GM12878 (cell line): ENCODE results near the gene SGIP1. TPM values are rescaled to one million over a fixed set of nuclear protein-coding genes. Genes with fewer than 3 reads are reported as not detected.

Experiments
- ATAC-seq: fragments of 200-7000 bp; cut with Tn5 transposase; 3 replicates; pipeline ENCODE4 v1.9.1; 2020; ENCODE audit warnings: mild to moderate bottlenecking, moderate library complexity
- BruUV-seq: library from RNA; stranded (reverse); fragments of 400-500 nt; replicated peaks from 2 replicates; lab custom pipeline; 2021; lab: Mats Ljungman, UMichigan
- CTCF ChIA-PET: fragments of 300-600 bp; sonication (Branson Sonifier 250); formaldehyde crosslinking; extraction: SDS; loops from one replicate; lab custom pipeline; 2021; ENCODE audit warnings: inconsistent platforms; lab: Yijun Ruan, JAX
- POLR2A ChIA-PET: fragments of 350-600 bp; formaldehyde crosslinking; extraction: SDS; loops from one replicate; lab custom pipeline; 2021; ENCODE audit warnings: inconsistent platforms; lab: Charles Lee
- RAD21 ChIA-PET: fragments of 300-600 bp; sonication (Branson Sonifier 250); formaldehyde crosslinking; loops from one replicate; lab custom pipeline; 2023; ENCODE audit warnings: antibody characterized with exemption; ENCODE audit not compliant: unreplicated experiment; lab: Charles Lee
- SMC1A ChIA-PET: fragments of 300-600 bp; sonication (Branson Sonifier 250); formaldehyde crosslinking; loops from one replicate; lab custom pipeline; 2023; ENCODE audit not compliant: unreplicated experiment, uncharacterized antibody; lab: Charles Lee
- DNase-seq: peaks from one replicate; pipeline ENCODE4 v3.0.0-alpha.2; 2011; ENCODE audit warnings: low read depth, low spot score
- FAIRE-seq: peaks from 3 replicates; lab custom pipeline; 2011; peaks lifted over from hg19 to GRCh38; lab: Jason Lieb, UNC
- H2AFZ ChIP-seq: 2 replicates; pipeline ENCODE4 v1.6.0; 2011; ENCODE audit warnings: low read depth, low read length, control low read depth; ENCODE audit not compliant: control insufficient read depth
- H3K27ac ChIP-seq: 2 replicates; pipeline ENCODE4 v1.5.1; 2011; ENCODE audit warnings: control low read depth; ENCODE audit not compliant: control insufficient read depth, insufficient read depth
- H3K27me3 ChIP-seq, 2 experiments: replicated peaks in 1 of 2; 2 replicates each; pipeline versions ENCODE4 v1.6.0 to v1.6.1; 2011; ENCODE audit warnings: low read length in 1 of 2; ENCODE audit not compliant: control insufficient read depth in 2 of 2, insufficient read depth in 2 of 2
- H3K36me3 ChIP-seq, 2 experiments: 2 replicates each; pipeline ENCODE4 v1.5.1; 2011; ENCODE audit warnings: low read length in 1 of 2; ENCODE audit not compliant: control insufficient read depth in 2 of 2, insufficient read depth in 2 of 2
- H3K4me1 ChIP-seq: 2 replicates; pipeline ENCODE4 v1.6.1; 2011; ENCODE audit warnings: mild to moderate bottlenecking, low read length, moderate library complexity, mixed read lengths; ENCODE audit not compliant: control insufficient read depth, insufficient read depth
- H3K4me2 ChIP-seq: 2 replicates; pipeline ENCODE4 v1.6.0; 2011; ENCODE audit warnings: control low read depth; ENCODE audit not compliant: control insufficient read depth, insufficient read depth
- H3K4me3 ChIP-seq: fragments of 200-600 bp; sonication (generic); 2 replicates; pipeline ENCODE4 v1.5.1; 2016
- H3K79me2 ChIP-seq: 2 replicates; pipeline ENCODE4 v1.6.0; 2011; ENCODE audit warnings: low read length; ENCODE audit not compliant: control insufficient read depth, insufficient read depth
- H3K9ac ChIP-seq: 2 replicates; pipeline ENCODE4 v1.8.0; 2011; ENCODE audit warnings: low read length, control low read depth, mixed read lengths; ENCODE audit not compliant: control insufficient read depth, insufficient read depth
- H3K9me3 ChIP-seq: replicated peaks from 3 replicates; pipeline ENCODE4 v1.5.1; 2011; ENCODE audit warnings: mild to moderate bottlenecking, low read length; ENCODE audit not compliant: control insufficient read depth, insufficient read depth
- H4K20me1 ChIP-seq: 2 replicates; pipeline ENCODE4 v1.6.0; 2011; ENCODE audit not compliant: control insufficient read depth, insufficient read depth
- BCL11A ChIP-seq: IDR thresholded peaks from 2 replicates; pipeline ENCODE4 v1.6.1; 2011; ENCODE audit warnings: low read depth, low read length
- CBFB ChIP-seq: IDR thresholded peaks from 2 replicates; pipeline ENCODE4 v1.6.1; 2016; ENCODE audit warnings: antibody characterized with exemption, low read depth
- IKZF2 ChIP-seq, 2 experiments: fragments of 450-650 bp; IDR thresholded peaks; 2 replicates each; pipeline ENCODE4 v1.6.1; 2017; ENCODE audit warnings: mild to moderate bottlenecking in 2 of 2, moderate library complexity in 2 of 2
- KAT2A ChIP-seq: conservative IDR thresholded peaks from 2 replicates; pipeline ENCODE4 v1.6.1; 2011; ENCODE audit warnings: low read depth, low read length; ENCODE audit not compliant: control insufficient read depth
- KDM1A ChIP-seq: fragments of 200-600 bp; sonication (generic); IDR thresholded peaks from 2 replicates; pipeline ENCODE4 v1.6.1; 2016; ENCODE audit warnings: borderline replicate concordance
- MYC ChIP-seq: IDR thresholded peaks from 2 replicates; pipeline ENCODE4 v1.6.1; 2011; ENCODE audit warnings: mild to moderate bottlenecking, low read length, moderate library complexity, inconsistent platforms; ENCODE audit not compliant: insufficient read depth, insufficient replicate concordance, insufficient read length, severe bottlenecking
- NFYA ChIP-seq: IDR thresholded peaks from 2 replicates; pipeline ENCODE4 v1.6.1; 2011; ENCODE audit warnings: low read depth, mild to moderate bottlenecking, low read length, improper control_type of control experiment, borderline replicate concordance
- SIN3A ChIP-seq: IDR thresholded peaks from 2 replicates; pipeline ENCODE4 v1.6.1; 2012; ENCODE audit warnings: low read depth, low read length, improper control_type of control experiment
- STAT3 ChIP-seq: IDR thresholded peaks from 2 replicates; pipeline ENCODE4 v1.6.1; 2011; ENCODE audit warnings: low read depth, low read length, improper control_type of control experiment
- WGBS: methylation state at CpG from one replicate; pipeline ENCODE4 v1.1.6; 2016; ENCODE audit warnings: low lambda C conversion rate; ENCODE audit not compliant: insufficient replicate concordance, insufficient coverage; ENCODE audit errors: missing lambda C conversion rate; 5-methylcytosine and 5-hydroxymethylcytosine counted together
- in situ Hi-C: fragments of 300-500 bp; cut with MboI; formaldehyde crosslinking; loops from 9 replicates; pipeline ENCODE4 v1.14.3; 2018; ENCODE audit warnings: mixed read lengths
- intact Hi-C: fragments of 100-400 bp; cut with micrococcal nuclease; formaldehyde crosslinking; loops from one replicate; pipeline ENCODE4 v1.14.2; 2022; ENCODE audit not compliant: unreplicated experiment
- polyA plus RNA-seq, 11 experiments: library from polyadenylated mRNA; depleted of rRNA in 4 of 11; unstranded in 6 of 11; stranded (reverse) in 5 of 11; fragments of >200 nt; fragmentation: Nextera tagmentation in 4 of 11; fragmentation: Illumina TruSeq in 1 of 11; extraction: Ambion mirVana in 4 of 11; extraction: Trizol in 1 of 11; gene quantifications; 1 replicate in 1 of 11; 2 replicates in 10 of 11; pipeline versions ENCODE4 v1.2.1 to v1.2.3, GENCODE V29; 2011 to 2016; ENCODE audit warnings: inconsistent platforms in 2 of 11, missing spikeins in 2 of 11, low read depth in 1 of 11
- total RNA-seq, 4 experiments: library from RNA; depleted of rRNA in 3 of 4; stranded (reverse); fragments of >200 nt in 3 of 4; fragmentation: Illumina TruSeq in 1 of 4; extraction: Trizol in 1 of 4; gene quantifications; 2 replicates each; pipeline versions ENCODE4 v1.2.1 to v1.2.3, GENCODE V29; 2013 to 2021
- TF ChIP-seq, protein P1 (sequence below): fragments of 450-650 bp; IDR thresholded peaks from 2 replicates; pipeline ENCODE4 v1.6.1; 2017; ENCODE audit warnings: mild to moderate bottlenecking, moderate library complexity
- TF ChIP-seq, protein P2 (sequence below): IDR thresholded peaks from 2 replicates; pipeline ENCODE4 v1.6.1; 2012; ENCODE audit warnings: improper control_type of control experiment, low read depth, low read length; ENCODE audit not compliant: insufficient replicate concordance

Gene SGIP1
- total and polyA plus RNA-seq, 10 of the 15 experiments (the other 5 are each of a cell fraction or from before 2014, with no cell fraction given) = 0.15 TPM; not detected in 9

DNA sequence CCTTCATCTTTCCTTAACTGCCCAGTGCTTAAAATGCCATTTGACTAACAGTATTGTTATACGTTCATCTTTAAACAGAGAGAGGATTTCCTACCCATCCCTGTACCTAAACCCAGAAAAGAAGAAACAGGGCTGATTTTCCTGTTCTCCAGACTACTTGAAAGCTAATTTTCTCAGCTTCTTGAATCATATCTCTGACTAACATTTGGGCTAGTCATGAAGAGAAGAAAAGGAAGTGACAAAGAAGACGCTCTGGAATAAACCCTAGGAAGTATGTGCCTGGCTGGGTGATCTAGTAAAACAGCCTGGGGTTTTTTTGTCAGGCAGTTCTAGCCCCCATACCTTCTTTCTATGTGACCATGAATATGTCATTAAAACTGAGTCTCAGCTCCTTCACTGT is 44.8 kb upstream of the SGIP1 start:
- TF ChIP-seq KDM1A = no peak
- TF ChIP-seq CBFB = no peak
- no peak for TF ChIP-seq BCL11A
- no peak for TF ChIP-seq MYC
- TF ChIP-seq, protein P1, sequence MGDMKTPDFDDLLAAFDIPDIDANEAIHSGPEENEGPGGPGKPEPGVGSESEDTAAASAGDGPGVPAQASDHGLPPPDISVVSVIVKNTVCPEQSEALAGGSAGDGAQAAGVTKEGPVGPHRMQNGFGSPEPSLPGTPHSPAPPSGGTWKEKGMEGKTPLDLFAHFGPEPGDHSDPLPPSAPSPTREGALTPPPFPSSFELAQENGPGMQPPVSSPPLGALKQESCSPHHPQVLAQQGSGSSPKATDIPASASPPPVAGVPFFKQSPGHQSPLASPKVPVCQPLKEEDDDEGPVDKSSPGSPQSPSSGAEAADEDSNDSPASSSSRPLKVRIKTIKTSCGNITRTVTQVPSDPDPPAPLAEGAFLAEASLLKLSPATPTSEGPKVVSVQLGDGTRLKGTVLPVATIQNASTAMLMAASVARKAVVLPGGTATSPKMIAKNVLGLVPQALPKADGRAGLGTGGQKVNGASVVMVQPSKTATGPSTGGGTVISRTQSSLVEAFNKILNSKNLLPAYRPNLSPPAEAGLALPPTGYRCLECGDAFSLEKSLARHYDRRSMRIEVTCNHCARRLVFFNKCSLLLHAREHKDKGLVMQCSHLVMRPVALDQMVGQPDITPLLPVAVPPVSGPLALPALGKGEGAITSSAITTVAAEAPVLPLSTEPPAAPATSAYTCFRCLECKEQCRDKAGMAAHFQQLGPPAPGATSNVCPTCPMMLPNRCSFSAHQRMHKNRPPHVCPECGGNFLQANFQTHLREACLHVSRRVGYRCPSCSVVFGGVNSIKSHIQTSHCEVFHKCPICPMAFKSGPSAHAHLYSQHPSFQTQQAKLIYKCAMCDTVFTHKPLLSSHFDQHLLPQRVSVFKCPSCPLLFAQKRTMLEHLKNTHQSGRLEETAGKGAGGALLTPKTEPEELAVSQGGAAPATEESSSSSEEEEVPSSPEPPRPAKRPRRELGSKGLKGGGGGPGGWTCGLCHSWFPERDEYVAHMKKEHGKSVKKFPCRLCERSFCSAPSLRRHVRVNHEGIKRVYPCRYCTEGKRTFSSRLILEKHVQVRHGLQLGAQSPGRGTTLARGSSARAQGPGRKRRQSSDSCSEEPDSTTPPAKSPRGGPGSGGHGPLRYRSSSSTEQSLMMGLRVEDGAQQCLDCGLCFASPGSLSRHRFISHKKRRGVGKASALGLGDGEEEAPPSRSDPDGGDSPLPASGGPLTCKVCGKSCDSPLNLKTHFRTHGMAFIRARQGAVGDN = no peak
- no peak for TF ChIP-seq NFYA
- TF ChIP-seq IKZF2 (IDR thresholded peaks at IDR 0.05) = no peak
- no peak for TF ChIP-seq KAT2A
- TF ChIP-seq SIN3A = no peak
- TF ChIP-seq STAT3 = no peak
- TF ChIP-seq, protein P2, sequence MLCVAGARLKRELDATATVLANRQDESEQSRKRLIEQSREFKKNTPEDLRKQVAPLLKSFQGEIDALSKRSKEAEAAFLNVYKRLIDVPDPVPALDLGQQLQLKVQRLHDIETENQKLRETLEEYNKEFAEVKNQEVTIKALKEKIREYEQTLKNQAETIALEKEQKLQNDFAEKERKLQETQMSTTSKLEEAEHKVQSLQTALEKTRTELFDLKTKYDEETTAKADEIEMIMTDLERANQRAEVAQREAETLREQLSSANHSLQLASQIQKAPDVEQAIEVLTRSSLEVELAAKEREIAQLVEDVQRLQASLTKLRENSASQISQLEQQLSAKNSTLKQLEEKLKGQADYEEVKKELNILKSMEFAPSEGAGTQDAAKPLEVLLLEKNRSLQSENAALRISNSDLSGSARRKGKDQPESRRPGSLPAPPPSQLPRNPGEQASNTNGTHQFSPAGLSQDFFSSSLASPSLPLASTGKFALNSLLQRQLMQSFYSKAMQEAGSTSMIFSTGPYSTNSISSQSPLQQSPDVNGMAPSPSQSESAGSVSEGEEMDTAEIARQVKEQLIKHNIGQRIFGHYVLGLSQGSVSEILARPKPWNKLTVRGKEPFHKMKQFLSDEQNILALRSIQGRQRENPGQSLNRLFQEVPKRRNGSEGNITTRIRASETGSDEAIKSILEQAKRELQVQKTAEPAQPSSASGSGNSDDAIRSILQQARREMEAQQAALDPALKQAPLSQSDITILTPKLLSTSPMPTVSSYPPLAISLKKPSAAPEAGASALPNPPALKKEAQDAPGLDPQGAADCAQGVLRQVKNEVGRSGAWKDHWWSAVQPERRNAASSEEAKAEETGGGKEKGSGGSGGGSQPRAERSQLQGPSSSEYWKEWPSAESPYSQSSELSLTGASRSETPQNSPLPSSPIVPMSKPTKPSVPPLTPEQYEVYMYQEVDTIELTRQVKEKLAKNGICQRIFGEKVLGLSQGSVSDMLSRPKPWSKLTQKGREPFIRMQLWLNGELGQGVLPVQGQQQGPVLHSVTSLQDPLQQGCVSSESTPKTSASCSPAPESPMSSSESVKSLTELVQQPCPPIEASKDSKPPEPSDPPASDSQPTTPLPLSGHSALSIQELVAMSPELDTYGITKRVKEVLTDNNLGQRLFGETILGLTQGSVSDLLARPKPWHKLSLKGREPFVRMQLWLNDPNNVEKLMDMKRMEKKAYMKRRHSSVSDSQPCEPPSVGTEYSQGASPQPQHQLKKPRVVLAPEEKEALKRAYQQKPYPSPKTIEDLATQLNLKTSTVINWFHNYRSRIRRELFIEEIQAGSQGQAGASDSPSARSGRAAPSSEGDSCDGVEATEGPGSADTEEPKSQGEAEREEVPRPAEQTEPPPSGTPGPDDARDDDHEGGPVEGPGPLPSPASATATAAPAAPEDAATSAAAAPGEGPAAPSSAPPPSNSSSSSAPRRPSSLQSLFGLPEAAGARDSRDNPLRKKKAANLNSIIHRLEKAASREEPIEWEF = no peak
- ChIA-PET SMC1A (no interaction called here), RAD21 (no interaction called here), POLR2A (no interaction called here), CTCF (interaction anchor here (1.1 kb wide), 1 partner anchor 13 kb away, joined by 3 read pairs; no protein-coding TSS in a partner anchor)
- Histone ChIP-seq H3K36me3 (no peaks in the 10 kb centered on the region), H4K20me1 (no peaks in the 10 kb centered on the region), H3K4me1 (no peaks in the 10 kb centered on the region), H3K79me2 (no peaks in the 10 kb centered on the region), H3K9ac (no peak overlapping the region), H3K27ac (no peak overlapping the region), H3K9me3 (no peaks in the 10 kb centered on the region), H2AFZ (no peak overlapping the region), H3K4me2 (no peak overlapping the region), H3K4me3 (no peak overlapping the region), H3K27me3 (no peaks in the 10 kb centered on the region)
- in situ Hi-C loops (no loop called here), intact Hi-C loops (no loop called here)
- ATAC-seq (no peak), FAIRE-seq (no peak), DNase-seq (no peak)
- 0% methylated on average over 2 of the region's 2 CpGs for WGBS
- BruUV-seq = no TSS peak
